Activated CD4-positive, alpha-beta T cell treated with anti-CD3 and anti-CD28 coated beads, Interleukin-2, amount 50 U/mL, for 4 hours (primary cell): ENCODE results near the gene SEMA4D.
"Not testable (repeated sequence)": the region's sequence is repeated elsewhere in the genome, so short reads cannot be mapped to it uniquely, and the experiment has no call there.

Experiments
- DNase-seq, 2 experiments: peaks; one replicate each; pipeline ENCODE4 v3.0.0-alpha.2; 2020

The SEMA4D gene

GRCh38 chr9:89347651-89348050 lies 150.3 kb downstream of the SEMA4D start:
- DNase-seq: no peak

GRCh38 chr9:89346696-89347095 lies 151.2 kb downstream of the SEMA4D start:
- no peak for DNase-seq

GRCh38 chr9:89345476-89345875 lies 152.4 kb downstream of the SEMA4D start:
- DNase-seq: no peak

- DNase-seq: not testable (repeated sequence)
These were observed 154.1 kb downstream of the SEMA4D start for GRCh38 chr9:89343812-89344211.

- DNase-seq: no peak
These were observed 155.0 kb downstream of the SEMA4D start for GRCh38 chr9:89342948-89343347.

GRCh38 chr9:89342213-89342612 lies 155.7 kb downstream of the SEMA4D start:
- DNase-seq: no peak

- DNase-seq: no peak
These were observed 157.6 kb downstream of the SEMA4D start for GRCh38 chr9:89340332-89340731.

- no peak for DNase-seq
These were observed 158.1 kb downstream of the SEMA4D start for GRCh38 chr9:89339807-89340206.

GRCh38 chr9:89330513-89330912 lies 167.4 kb downstream of the SEMA4D start:
- DNase-seq: no peak

- no peak for DNase-seq
These were observed 168.0 kb downstream of the SEMA4D start for GRCh38 chr9:89329917-89330316.

GRCh38 chr9:89328064-89328463 lies 169.8 kb downstream of the SEMA4D start:
- DNase-seq: no peak

- DNase-seq: no peak
These were observed 172.2 kb downstream of the SEMA4D start for GRCh38 chr9:89325733-89326132.

- no peak for DNase-seq
These were observed 174.5 kb downstream of the SEMA4D start for GRCh38 chr9:89323390-89323789.

- no peak for DNase-seq
These were observed 178.7 kb downstream of the SEMA4D start for GRCh38 chr9:89319015-89319905.

GRCh38 chr9:89318123-89319014 lies 179.5 kb downstream of the SEMA4D start, which contains the start of gene SECISBP2:
Gene SECISBP2, plus strand, starts transcription at chr9:89318500. Its CDS starts 77 bp downstream, at chr9:89318577.
- DNase-seq: peak; percentile 91

GRCh38 chr9:89317282-89317681 lies 180.6 kb downstream of the SEMA4D start:
- DNase-seq: no peak

- DNase-seq: no peak
These were observed 182.4 kb downstream of the SEMA4D start for GRCh38 chr9:89315482-89315881.

GRCh38 chr9:89314955-89315354 lies 183.0 kb downstream of the SEMA4D start:
- no peak for DNase-seq

- no peak for DNase-seq
These were observed 184.1 kb downstream of the SEMA4D start for GRCh38 chr9:89313842-89314241.

GRCh38 chr9:89312222-89312571 lies 185.7 kb downstream of the SEMA4D start:
- no peak for DNase-seq

GRCh38 chr9:89311346-89312221 lies 186.3 kb downstream of the SEMA4D start:
- no peak for DNase-seq
